Vagina (tissue), 2 donors: ENCODE measurements around the gene MIS12. TPM values are rescaled to one million over a fixed set of nuclear protein-coding genes. Genes with fewer than 3 reads are reported as not detected.

Experiments
- DNase-seq, 2 donors: peaks; one replicate each; pipeline ENCODE4 v3.0.0-alpha.2; 2017; ENCODE audit errors: extremely low spot score in 2 of 2
- H3K27ac ChIP-seq: fragments of 200-600 bp; sonication (generic); one replicate; pipeline ENCODE4 v1.5.1; 2019
- H3K27me3 ChIP-seq: fragments of 200-600 bp; sonication (generic); one replicate; pipeline ENCODE4 v1.5.1; 2019
- H3K36me3 ChIP-seq, 2 donors: fragments of 200-600 bp; sonication (generic); one replicate each; pipeline ENCODE4 v1.5.1; 2017 to 2019
- H3K4me1 ChIP-seq: fragments of 200-600 bp; sonication (generic); one replicate; pipeline ENCODE4 v1.5.1; 2019
- H3K4me3 ChIP-seq, 2 donors: fragments of 200-600 bp; sonication (generic); 1 replicate in 1 of 2; 2 replicates in 1 of 2; pipeline ENCODE4 v1.5.1; 2016 to 2019
- H3K9me3 ChIP-seq: fragments of 200-600 bp; sonication (generic); one replicate; pipeline ENCODE4 v1.5.1; 2019
- POLR2A ChIP-seq, 2 donors: fragments of 450-650 bp; IDR thresholded peaks; one replicate each; pipeline ENCODE4 v1.6.1; 2017; ENCODE audit warnings: antibody characterized with exemption in 2 of 2, mild to moderate bottlenecking in 2 of 2, moderate library complexity in 2 of 2
- POLR2AphosphoS5 ChIP-seq, 2 donors: sonication (generic); formaldehyde crosslinking; IDR thresholded peaks; one replicate each; pipeline ENCODE4 v1.9.0; 2017; ENCODE audit warnings: antibody characterized with exemption in 2 of 2, mild to moderate bottlenecking in 2 of 2, low read depth in 1 of 2; ENCODE audit not compliant: insufficient read depth in 1 of 2
- intact Hi-C: fragments of 100-400 bp; cut with DNase I; formaldehyde crosslinking; loops from one replicate; pipeline ENCODE4 v1.15.1; 2023
- total RNA-seq: library from RNA; depleted of rRNA; stranded (reverse); fragments of >200 nt; gene quantifications from one replicate; pipeline ENCODE4 v1.2.3, GENCODE V29; 2016
- TF ChIP-seq, protein P1 (sequence below), 3 experiments: fragments of 450-650 bp in 2 of 3; fragments of 200-600 bp in 1 of 3; sonication (generic) in 1 of 3; IDR thresholded peaks; one replicate each; pipeline ENCODE4 v1.5.1; 2017 to 2019; ENCODE audit warnings: antibody characterized with exemption in 3 of 3, mild to moderate bottlenecking in 2 of 3, moderate library complexity in 2 of 3

MIS12 gene
- total RNA-seq, 1 donor from 2014 or later, result 9.3 TPM

DNA sequence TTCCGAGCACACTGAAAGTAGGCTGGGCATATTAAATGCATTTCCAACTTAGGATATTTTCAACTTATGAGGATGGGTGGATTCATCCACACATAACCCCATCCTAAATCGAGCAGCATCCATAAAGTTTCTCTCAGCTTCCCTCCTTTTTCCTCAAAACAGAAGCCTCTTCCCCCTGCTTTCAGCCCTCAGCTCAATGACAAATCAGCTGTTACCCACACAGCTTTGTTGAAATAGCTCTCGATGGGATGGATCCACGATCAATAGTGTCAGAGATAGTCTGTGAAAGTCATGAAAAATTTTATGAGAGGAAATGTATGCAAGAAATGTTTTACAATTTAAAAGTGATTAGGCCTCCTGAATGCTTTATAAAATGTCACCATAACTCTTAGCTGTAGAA is 20.1 kb upstream of the MIS12 start:
- H3K9me3 ChIP-seq, result no peaks in the 10 kb centered on the region
- H3K4me3 ChIP-seq, result no peak overlapping the region
- no peaks in the 10 kb centered on the region for H3K27me3 ChIP-seq
- TF ChIP-seq, protein P1, sequence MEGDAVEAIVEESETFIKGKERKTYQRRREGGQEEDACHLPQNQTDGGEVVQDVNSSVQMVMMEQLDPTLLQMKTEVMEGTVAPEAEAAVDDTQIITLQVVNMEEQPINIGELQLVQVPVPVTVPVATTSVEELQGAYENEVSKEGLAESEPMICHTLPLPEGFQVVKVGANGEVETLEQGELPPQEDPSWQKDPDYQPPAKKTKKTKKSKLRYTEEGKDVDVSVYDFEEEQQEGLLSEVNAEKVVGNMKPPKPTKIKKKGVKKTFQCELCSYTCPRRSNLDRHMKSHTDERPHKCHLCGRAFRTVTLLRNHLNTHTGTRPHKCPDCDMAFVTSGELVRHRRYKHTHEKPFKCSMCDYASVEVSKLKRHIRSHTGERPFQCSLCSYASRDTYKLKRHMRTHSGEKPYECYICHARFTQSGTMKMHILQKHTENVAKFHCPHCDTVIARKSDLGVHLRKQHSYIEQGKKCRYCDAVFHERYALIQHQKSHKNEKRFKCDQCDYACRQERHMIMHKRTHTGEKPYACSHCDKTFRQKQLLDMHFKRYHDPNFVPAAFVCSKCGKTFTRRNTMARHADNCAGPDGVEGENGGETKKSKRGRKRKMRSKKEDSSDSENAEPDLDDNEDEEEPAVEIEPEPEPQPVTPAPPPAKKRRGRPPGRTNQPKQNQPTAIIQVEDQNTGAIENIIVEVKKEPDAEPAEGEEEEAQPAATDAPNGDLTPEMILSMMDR (IDR thresholded peaks at IDR 0.05), result no peak
- no peak for TF ChIP-seq POLR2A (IDR thresholded peaks at IDR 0.05)
- TF ChIP-seq POLR2AphosphoS5 (IDR thresholded peaks at IDR 0.05; ENCODE audit: insufficient read depth in 1 of 2, low read depth in 1 of 2), result no peak
- DNase-seq, result no peak
- no peak overlapping the region for H3K27ac ChIP-seq
- intact Hi-C loops, result no loop called here
- H3K36me3 ChIP-seq, result peaks cover 0 to 2% of the 10 kb centered on the region in 2 donors
- peaks cover 27% of the 10 kb centered on the region for H3K4me1 ChIP-seq

DNA sequence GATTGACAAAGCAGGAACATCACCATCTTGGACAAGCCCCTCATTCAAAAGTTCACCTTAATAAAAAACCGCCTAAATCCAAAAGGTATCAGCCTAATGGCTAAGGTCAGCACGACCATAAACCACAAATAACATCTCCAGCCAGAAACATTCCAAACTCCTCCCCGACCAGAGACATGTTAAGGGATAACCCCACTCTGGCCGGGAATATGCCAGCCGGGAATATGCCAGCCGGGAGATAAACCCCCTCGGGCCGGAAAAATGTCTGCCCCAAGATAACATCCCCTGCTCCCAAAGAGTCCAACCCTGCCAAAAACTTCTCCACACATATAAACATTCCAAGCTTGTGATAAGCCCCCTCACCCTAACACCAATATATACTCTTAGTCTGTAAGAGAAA is 18.9 kb upstream of the MIS12 start:
- H3K4me3 ChIP-seq, result peak overlapping the region; percentile 64 to 74
- H3K9me3 ChIP-seq, result no peaks in the 10 kb centered on the region
- intact Hi-C loops, result no loop called here
- TF ChIP-seq, protein P1 (IDR thresholded peaks at IDR 0.05), result no peak
- TF ChIP-seq POLR2A (IDR thresholded peaks at IDR 0.05), result no peak
- no peak for TF ChIP-seq POLR2AphosphoS5 (IDR thresholded peaks at IDR 0.05; ENCODE audit: insufficient read depth in 1 of 2, low read depth in 1 of 2)
- peaks cover 27% of the 10 kb centered on the region for H3K4me1 ChIP-seq
- peaks cover 0 to 5% of the 10 kb centered on the region in 2 donors for H3K36me3 ChIP-seq
- no peak for DNase-seq
- H3K27ac ChIP-seq, result no peak overlapping the region
- H3K27me3 ChIP-seq, result no peaks in the 10 kb centered on the region

DNA sequence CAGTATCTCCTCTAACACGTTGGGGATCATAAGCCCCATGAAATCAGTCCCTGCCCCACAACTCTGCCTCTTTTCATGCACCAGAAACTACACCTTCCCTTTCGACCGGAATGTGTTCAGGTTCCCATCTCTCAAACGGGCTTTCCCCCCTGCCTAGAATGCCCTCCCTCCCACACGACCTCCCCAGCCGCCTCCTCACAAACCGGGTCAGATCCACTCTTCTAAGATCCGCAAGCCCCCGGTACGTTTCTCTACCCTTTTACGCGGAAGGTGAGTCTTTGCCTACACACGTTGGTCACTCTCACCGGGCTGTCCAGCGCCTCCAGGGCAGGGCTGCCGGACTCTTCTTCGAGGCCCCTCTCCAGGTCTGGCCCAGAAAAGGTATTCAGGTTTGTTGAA is 18.3 kb upstream of the MIS12 start:
- H3K27me3 ChIP-seq, result no peaks in the 10 kb centered on the region
- peak overlapping the region; percentile 64 to 74 for H3K4me3 ChIP-seq
- intact Hi-C loops, result no loop called here
- H3K27ac ChIP-seq, result peak overlapping the region; percentile 62
- TF ChIP-seq POLR2AphosphoS5 (IDR thresholded peaks at IDR 0.05; ENCODE audit: insufficient read depth in 1 of 2, low read depth in 1 of 2) (no peak), POLR2A (IDR thresholded peaks at IDR 0.05) (no peak)
- TF ChIP-seq, protein P1 (IDR thresholded peaks at IDR 0.05), result no peak
- no peak for DNase-seq
- peaks cover 27% of the 10 kb centered on the region for H3K4me1 ChIP-seq
- H3K36me3 ChIP-seq, result peaks cover 0 to 12% of the 10 kb centered on the region in 2 donors
- no peaks in the 10 kb centered on the region for H3K9me3 ChIP-seq

DNA sequence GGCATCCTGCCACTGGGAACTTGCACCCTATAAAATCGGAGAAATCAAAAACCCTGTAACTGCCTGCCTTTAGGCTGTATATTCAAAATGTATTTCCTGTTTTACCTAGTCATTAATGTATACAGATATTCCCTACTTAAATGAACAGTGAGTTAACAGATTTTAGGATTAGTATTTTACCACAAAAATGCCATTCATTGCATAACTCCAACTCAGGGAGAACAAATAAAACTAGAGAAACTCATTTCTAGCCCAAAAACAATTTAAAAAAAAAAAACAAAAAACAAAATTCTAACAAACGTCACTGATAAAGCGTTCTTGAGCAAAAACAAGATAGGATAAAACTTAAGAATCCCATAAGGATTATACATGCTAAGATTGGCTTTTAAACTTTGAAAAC is 13.9 kb upstream of the MIS12 start:
- TF ChIP-seq, protein P1 (IDR thresholded peaks at IDR 0.05), result no peak
- TF ChIP-seq POLR2A (IDR thresholded peaks at IDR 0.05) (no peak), POLR2AphosphoS5 (IDR thresholded peaks at IDR 0.05; ENCODE audit: insufficient read depth in 1 of 2, low read depth in 1 of 2) (no peak)
- H3K9me3 ChIP-seq, result no peaks in the 10 kb centered on the region
- DNase-seq, result no peak
- peaks cover 12% of the 10 kb centered on the region for H3K4me1 ChIP-seq
- peaks cover 0 to 44% of the 10 kb centered on the region in 2 donors for H3K36me3 ChIP-seq
- intact Hi-C loops, result no loop called here
- no peak overlapping the region for H3K27ac ChIP-seq
- no peaks in the 10 kb centered on the region for H3K27me3 ChIP-seq
- H3K4me3 ChIP-seq, result no peak overlapping the region

DNA sequence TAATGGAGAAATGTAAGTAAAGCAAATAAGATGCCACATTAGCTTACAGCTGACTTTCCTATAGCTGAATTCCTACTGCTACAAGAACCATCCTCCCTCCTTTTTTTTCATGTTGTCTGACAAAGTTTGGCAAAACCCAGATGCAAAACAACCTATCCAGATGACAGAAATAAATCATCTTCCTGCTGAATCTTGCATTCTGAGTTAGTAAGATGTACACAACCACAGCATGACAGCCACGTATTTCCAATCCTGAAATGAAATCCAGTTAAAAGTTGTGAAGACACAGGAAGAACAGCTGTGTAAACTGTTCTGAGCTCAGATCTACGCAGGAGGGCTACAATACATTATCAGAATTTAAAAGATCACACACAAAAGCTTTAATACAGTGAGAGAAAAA is 12.5 kb upstream of the MIS12 start:
- no peak overlapping the region for H3K27ac ChIP-seq
- H3K27me3 ChIP-seq, result no peaks in the 10 kb centered on the region
- DNase-seq, result no peak
- TF ChIP-seq POLR2AphosphoS5 (IDR thresholded peaks at IDR 0.05; ENCODE audit: insufficient read depth in 1 of 2, low read depth in 1 of 2) (no peak), POLR2A (IDR thresholded peaks at IDR 0.05) (no peak)
- TF ChIP-seq, protein P1 (IDR thresholded peaks at IDR 0.05), result no peak
- no peak overlapping the region for H3K4me3 ChIP-seq
- peaks cover 0 to 58% of the 10 kb centered on the region in 2 donors for H3K36me3 ChIP-seq
- H3K9me3 ChIP-seq, result no peaks in the 10 kb centered on the region
- peaks cover 6% of the 10 kb centered on the region for H3K4me1 ChIP-seq
- intact Hi-C loops, result no loop called here
